Retinal pigment epithelial cell (primary cell): Measurements from ENCODE around the gene GNA12.

Source experiments
- DNase-seq: peaks from one replicate; pipeline ENCODE4 v3.0.0-alpha.2; 2010; ENCODE audit warnings: low read depth
- H3K4me3 ChIP-seq: 2 replicates; pipeline ENCODE4 v1.5.1; 2011; ENCODE audit warnings: mild to moderate bottlenecking, low read length, control low read depth, moderate library complexity
- TF ChIP-seq, protein P1 (sequence below): conservative IDR thresholded peaks from 2 replicates; pipeline ENCODE4 v1.5.1; 2011; ENCODE audit warnings: low read depth, low read length, control low read depth, inconsistent platforms

GNA12 gene, protein sequence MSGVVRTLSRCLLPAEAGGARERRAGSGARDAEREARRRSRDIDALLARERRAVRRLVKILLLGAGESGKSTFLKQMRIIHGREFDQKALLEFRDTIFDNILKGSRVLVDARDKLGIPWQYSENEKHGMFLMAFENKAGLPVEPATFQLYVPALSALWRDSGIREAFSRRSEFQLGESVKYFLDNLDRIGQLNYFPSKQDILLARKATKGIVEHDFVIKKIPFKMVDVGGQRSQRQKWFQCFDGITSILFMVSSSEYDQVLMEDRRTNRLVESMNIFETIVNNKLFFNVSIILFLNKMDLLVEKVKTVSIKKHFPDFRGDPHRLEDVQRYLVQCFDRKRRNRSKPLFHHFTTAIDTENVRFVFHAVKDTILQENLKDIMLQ

DNA sequence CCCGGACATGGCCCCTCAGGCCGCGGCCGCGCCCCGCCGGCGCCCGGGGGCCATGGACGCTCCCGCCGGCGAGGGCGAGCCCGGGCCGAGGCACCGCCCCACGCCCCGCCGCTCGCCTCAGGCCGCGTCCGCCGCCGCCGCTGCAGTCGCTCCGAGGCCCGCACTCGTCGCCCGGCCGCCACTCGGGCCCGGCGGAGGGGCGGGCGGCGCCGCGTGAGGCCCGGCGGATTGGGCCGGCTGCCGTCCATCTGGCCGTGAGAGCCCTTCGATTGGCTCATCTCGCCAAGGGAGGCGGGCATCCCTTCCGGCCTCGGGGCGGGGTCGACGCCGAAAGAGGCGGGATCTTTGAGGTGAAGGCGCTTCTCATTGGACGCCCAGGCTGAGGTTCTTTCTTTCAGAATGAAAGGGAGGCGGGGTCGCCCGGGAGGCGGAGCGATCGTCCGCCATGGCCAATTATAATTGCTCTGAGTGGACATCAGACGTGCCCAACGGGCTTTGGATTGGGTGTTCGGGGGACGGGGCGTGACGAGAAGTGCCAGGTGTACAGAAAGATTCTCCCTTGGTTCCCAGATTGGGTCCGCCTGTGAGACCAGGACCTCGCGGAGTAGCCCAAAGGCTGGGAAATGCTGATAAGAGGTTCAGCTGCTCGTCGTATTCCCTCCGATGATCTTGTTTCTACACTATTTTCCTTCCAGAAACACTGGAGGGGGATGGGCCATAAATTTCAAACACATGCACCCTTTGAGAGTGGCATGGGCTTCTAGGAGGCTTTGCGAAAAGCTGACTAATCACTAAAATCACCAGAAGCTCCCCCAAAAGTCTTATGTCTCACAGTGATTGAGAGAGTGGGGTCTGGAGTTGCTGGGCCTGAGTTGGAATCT is at the start of gene GNA12:
Gene GNA12, minus strand, starts transcription at position 156 of the 881 bp plus-strand sequence. Its CDS starts 147 bp downstream, at position 9.
- peak within 1 kb of the TSS; percentile 66 for H3K4me3 ChIP-seq
- DNase-seq = peak; percentile 90
- TF ChIP-seq, protein P1, sequence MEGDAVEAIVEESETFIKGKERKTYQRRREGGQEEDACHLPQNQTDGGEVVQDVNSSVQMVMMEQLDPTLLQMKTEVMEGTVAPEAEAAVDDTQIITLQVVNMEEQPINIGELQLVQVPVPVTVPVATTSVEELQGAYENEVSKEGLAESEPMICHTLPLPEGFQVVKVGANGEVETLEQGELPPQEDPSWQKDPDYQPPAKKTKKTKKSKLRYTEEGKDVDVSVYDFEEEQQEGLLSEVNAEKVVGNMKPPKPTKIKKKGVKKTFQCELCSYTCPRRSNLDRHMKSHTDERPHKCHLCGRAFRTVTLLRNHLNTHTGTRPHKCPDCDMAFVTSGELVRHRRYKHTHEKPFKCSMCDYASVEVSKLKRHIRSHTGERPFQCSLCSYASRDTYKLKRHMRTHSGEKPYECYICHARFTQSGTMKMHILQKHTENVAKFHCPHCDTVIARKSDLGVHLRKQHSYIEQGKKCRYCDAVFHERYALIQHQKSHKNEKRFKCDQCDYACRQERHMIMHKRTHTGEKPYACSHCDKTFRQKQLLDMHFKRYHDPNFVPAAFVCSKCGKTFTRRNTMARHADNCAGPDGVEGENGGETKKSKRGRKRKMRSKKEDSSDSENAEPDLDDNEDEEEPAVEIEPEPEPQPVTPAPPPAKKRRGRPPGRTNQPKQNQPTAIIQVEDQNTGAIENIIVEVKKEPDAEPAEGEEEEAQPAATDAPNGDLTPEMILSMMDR = no peak

DNA sequence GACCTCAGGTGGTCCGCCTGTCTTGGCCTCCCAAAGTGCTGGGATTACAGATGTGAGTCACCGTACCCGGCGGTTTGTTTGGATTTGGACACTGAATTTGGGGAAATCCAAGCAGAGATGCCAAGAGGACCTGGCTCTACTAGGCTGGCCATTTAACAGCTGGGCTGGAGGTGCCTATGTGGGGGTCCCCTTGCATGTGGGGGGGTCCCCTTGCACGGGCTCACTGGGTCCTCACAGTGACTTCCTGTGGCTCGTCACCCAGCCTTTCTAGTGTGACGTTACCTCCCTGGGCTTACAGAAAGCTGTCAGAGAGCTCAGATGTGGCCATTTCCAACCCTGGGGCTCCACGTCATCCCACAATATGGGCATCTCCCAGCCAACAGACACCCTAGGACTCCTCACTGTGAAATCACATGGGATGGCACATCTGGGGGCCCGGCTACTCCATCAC is 49.3 kb upstream of the GNA12 start:
- H3K4me3 ChIP-seq = no peak overlapping the region
- DNase-seq = no peak
- TF ChIP-seq, protein P1 = no peak

DNA sequence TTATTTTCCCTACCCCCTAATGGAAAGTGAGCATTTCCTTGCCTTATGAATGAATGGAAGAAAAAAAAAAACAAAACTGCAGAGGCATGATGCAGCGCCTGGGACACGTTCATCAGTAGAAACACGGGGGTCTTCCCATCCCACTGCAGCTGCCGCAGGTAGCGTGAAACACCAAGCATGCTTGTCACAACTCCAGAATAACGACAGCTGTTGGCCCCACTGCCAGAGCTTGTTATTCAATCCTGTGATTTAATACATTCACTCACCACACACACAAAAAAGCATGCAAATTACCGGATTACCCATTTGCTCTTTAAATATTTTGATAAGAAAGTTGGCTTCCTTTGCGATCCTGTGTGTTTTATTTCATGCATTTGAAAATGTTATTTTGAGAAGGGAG is 48.4 kb upstream of the GNA12 start:
- DNase-seq = no peak
- TF ChIP-seq, protein P1 = no peak

DNA sequence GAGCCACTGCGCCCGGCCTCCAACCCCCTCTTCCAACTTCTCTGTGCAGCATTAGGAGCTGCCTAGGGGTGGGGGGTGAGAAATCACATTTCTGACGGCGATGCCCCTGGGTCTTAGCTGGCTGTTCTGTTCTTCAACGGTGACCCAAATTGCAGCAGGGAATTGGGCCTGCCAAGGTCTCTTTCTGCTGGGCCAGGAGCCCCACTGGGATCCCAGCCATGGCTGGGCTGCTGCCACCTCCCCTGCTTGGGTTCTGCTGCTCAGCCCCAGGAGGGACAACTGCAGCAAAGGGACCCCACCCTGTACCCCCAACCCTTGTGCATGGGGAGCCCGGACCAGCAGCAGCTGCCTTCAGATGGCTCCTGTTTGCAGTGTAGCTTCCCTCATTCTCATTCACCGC is 43.7 kb upstream of the GNA12 start:
- no peak overlapping the region for H3K4me3 ChIP-seq
- TF ChIP-seq, protein P1 = no peak
- DNase-seq = no peak

More for the DNA sequence above, 48.4 kb upstream of the GNA12 start:
- no peak overlapping the region for H3K4me3 ChIP-seq

DNA sequence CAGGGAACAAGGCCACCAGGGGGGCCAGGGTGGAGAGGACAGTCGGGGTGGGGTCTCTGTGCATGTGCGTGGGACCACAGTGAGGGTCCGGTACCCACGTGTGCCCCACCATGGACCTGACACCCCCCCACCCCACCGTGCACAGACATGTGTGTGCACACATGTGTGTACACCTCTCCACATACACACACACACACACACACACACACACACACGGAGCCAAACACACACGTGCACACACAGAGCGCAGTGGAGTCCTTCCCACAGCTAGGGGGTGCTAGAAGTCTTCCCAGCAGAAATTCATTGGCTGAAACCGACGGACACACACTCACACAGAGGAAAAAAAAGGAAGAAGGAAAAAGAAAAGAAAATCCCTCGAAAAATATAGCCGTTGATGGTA is 42.8 kb upstream of the GNA12 start:
- TF ChIP-seq, protein P1 = peak; percentile 98
- DNase-seq = peak; percentile 75
- no peak overlapping the region for H3K4me3 ChIP-seq

DNA sequence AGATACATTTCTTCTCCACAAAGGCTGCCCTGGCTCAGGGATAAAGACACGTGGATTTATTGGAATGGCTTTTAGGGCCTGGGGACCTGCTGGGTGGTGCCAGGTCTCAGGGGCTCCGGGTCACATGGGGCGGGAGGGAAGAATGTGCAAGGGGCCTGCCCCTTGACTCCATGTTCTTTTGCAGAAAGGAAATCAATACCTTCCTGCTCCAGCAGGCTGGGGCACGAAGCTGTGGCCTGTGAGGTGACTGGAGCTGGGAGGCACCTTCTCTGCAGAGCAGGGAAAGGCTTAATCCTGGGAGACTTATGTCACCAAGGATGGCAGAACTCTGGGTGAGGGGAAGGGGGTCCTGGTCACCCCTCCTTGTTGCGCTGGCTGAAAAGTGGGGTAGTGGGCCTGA is 42.3 kb upstream of the GNA12 start:
- no peak for DNase-seq
- TF ChIP-seq, protein P1 = no peak
- no peak overlapping the region for H3K4me3 ChIP-seq

DNA sequence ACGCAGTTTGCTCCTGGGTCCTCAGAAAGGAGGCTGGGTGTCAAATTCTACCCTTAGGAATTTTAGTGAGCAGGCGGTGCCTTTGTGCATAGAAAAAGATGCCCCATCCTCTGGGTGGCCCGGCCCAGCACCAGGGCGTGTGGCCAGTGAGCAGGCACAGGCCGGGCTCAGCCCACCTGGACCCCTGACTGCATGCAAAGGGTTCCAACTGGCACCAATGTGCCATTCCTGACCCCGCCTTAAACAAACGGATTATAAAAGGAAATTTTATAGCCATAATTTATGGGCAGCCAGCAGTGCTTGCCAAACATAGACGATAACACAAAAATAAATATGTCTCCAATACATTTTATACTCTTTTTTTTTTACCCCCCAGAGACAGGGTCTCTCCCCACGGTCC is 40.1 kb upstream of the GNA12 start:
- DNase-seq = no peak
- TF ChIP-seq, protein P1 = no peak

More for the DNA sequence above, 40.1 kb upstream of the GNA12 start:
- H3K4me3 ChIP-seq = no peak overlapping the region
